ENCODE measurements around the gene CDH23.

- TF ChIP-seq CTCF (IDR thresholded peaks at IDR 0.05) (no peak), POLR2A (IDR thresholded peaks at IDR 0.05) (no peak)
These were observed 27.1 kb upstream of the CDH23 start for GRCh38 chr10:71369602-71370001.

Data from vagina (tissue), 2 donors.